GM18508 (cell line): ENCODE data around the gene RETN.

Source experiments
- ATAC-seq: cut with Tn5 transposase; IDR thresholded peaks from one replicate; pipeline ENCODE4 v1.9.1; 2021; ENCODE audit warnings: moderate number of reproducible peaks; ENCODE audit not compliant: insufficient read depth, unreplicated experiment

RETN gene

DNA sequence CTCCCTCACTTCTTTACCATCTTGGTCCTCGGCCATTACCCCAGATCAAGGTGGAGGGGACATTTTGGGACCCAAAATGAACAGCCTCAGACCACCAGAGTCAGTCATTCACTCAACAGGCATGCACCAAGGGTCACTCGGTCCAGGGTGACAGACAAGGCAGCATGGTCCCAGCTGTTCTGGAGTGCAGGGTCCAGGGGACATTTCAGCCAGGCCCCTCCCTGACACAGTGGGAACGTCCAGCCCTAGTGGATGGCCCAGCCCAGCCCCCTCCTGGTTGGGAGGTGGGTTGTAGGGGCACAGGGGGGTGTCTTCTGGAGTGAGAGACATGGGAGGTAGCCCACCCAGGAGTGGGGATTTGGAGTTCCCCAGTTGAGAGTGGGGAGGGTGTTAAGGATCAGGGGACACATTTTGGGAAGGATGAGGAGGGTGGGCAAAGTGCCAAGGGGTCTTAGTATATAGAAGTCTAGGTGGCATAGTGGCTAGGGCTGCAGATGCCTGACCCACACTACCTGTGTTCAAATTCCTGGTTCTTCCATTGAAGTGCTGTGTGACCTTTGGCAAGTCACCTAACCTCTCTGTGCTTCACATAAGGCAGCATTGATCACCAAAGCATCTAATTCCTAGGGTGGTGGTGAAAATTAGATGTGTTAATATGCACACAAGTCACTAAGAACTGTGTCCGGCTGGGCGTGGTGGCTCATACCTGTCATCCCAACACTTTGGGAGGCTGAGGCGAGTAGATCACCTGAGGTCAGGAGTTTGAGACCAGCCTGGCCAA is 35.6 kb downstream of the RETN start:
- ATAC-seq: no peak

DNA sequence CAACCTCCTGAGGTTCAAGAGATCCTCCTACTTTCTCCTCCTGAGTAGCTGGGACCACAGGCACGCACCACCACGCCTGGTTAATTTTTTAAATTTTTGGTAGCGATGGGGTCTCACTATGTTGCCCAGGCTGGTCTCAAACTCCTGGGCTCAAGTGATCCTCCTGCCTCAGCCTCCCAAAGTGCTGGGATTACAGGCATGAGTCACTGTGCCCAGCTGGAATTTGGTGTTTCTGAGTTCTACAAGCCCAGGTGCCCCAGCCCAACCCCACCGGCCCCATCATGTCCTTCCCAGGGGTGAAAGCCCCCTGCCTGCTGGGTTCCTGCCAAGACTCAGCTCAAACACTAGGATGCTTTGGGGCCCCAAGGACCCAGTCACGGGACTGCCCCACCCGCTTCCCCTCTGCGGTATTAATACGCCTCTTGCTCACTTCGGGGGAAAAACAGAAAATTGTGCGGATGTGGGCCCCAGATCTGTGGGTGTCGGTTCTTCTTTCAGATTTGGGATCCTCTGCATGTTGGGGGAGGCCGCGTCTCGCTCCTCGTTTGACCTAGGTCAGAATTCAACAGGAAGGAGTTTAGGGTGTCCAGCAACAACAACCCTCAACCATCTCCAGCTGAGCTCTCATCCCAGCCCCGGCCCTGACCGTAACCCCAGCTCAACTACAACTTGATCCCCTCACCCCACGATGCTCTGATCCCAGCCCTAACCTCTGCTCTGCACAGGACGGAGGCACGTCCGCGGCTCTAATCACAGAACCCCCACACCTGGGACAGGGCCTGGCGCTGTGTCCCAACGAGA is 36.7 kb downstream of the RETN start:
- no peak for ATAC-seq

DNA sequence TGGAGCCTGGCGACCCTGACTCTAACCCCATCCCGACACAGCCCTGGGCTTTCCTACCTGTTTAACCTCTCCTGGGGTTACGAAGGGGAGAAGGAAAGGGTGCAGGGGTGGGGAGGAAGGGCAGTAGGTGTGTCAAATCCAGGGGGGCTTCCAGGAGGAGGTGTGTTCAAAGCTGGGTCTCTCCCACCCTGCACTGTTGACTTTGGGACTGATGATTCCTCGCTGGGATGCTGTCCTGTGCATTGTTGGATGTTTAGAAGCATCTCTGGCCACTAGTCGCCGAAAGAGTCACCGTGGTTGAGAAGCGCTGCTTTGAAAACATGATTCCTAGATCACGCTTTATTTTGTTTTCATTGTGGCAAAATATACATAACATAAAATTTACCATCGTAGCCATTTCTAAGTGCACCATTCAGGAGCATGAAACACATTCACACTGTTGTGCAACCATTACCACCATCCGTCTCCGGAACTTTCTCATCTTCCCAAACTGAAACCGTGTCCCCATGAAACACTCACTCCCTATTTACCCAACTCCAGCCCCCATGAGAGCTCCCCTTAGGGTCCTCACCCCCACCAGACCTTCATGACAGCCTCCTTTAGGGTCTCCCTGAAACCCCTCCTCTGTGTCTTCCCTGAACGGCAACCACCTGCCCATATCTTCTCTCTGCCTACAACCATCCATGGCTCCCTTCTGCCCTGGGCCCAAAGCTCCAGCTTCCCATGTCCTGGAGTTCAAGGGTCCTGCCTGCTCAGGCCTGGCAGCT is 37.5 kb downstream of the RETN start:
- no peak for ATAC-seq

DNA sequence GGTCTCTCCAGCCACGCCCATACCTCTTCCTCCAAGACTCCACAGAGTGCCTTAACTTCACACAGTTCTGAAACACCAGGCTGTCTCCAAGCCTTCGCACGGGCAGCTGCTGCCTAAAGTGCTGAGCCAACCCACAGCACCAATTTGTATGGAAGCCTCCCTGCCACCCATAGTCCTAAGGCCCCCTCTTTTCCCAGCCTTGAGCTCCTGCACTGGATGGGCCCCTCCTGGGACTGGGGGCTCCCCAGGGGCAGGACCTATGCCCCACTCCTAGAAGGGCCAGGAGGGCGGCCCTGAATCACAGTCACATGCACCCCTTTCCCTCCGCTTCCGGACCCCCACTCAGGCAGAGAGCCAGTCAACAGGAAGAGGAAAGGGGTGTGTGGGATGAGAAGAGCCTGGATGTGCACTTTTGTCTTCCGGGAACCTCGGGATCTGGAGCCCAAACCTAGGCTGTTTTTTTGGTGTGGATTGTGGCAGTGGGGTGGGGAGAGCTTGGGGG is 38.2 kb downstream of the RETN start:
- no peak for ATAC-seq

DNA sequence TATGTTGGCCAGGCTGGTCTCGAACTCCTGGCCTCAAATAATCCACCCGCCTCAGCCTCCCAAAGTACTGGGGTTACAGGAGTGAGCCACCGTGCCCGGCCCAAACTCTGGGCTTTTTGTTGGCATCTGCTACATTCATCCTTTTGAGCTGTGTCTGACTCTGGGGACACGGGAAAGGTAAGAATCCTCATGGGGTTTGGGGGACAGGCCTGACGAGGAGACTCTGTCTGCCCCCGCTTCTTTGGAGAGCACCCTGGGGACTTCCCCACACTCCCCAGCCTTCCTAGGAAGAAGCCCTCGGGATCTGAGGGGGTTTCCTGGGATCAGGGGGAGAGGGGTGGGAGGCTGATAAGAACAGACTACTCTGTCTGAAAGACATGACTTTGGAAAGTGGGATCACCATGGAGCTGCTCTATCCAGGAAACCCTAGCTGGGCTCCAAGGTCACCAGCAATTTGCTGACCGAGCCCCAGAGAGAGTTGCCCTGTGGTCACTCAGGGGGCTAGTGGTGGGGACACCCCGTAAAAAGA is 41.1 kb downstream of the RETN start:
- no peak for ATAC-seq

DNA sequence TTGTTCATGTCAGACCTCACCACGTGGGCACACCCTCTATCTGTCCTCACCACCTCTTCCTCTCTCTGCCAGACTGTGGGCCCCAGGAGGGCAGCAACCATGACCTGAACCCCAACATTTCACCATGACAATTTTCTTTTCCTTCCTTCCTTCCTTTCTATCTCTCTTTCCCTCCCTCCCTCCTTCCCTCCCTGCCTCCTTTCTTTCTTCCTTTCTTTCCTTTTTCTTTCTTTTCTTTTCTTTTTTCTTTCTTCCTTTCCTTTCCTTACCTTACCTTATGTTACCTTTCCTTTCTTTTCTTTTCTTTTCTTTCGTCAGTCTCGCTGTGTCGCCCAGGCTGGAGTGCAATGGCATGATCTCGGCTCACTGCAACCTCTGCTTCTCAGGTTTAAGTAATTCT is 41.8 kb downstream of the RETN start:
- ATAC-seq: no peak

DNA sequence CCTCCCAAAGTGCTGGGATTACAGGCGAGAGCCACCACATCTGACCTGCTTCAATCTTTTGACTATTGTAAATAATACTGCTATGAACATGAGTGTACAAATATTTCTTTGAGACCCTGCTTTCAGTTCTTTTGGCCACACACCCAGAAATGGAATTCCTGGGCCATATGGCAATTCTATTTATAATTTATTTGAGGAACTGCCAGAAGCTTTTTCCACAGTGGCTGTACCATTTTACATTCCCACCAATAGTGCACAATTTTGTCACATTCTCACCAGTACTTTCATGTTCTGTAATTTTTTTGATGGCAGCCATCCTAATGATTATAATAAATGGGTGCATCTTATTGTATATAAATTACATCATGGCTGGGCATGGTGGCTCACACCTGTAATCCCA is 46.8 kb downstream of the RETN start:
- no peak for ATAC-seq

DNA sequence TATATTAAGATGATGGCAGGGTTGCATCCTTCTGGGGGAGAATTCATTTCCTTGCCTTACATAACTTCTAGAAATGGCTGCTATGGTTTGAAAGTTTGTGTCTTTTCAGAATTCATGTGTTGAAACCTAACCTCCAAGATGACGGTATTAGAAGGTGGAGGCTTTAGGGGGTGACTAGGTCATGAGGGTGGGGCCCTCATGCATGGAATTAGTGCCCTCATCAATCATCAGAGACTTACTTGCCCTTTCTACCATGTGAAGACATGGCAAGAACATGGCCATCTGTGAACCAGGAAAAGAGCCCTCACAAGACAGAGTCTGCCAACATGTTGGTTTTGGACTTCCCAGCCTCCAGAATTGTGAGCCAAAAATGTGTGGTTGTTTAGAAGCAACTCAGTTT is 47.9 kb downstream of the RETN start:
- ATAC-seq: no peak

DNA sequence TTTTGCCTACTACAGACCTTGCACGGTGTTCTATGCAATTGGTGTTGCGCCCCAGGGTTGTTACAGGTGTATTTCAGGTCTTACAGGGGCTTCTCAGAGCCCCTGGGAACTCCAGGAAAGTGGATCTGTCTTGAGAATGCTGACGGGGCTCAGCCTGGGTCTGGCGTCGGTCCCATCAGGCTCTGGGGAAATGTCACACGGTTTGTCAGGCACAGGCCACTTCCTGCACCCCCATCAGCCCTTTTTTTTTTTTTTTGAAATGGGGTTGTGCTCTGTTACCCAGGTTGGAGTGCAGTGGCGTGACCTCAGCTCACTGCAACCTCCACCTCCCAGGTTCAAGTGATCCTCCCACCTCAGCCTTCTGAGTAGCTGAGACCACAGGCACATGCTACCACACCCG is 49.8 kb downstream of the RETN start:
- no peak for ATAC-seq
